Colonic mucosa (tissue), 4 donors: ENCODE data around the gene CFAP92. TPM values are rescaled to one million over a fixed set of nuclear protein-coding genes. Genes with fewer than 3 reads are reported as not detected.

Experiments used
- DNase-seq: peaks from one replicate; pipeline ENCODE4 v3.0.0-alpha.2; 2020
- H3K27ac ChIP-seq: fragments of 200-600 bp; one replicate; pipeline ENCODE4 v1.8.0; 2021
- H3K27me3 ChIP-seq: fragments of 200-600 bp; one replicate; pipeline ENCODE4 v1.8.0; 2021
- H3K36me3 ChIP-seq: fragments of 200-600 bp; one replicate; pipeline ENCODE4 v1.8.0; 2021
- H3K4me1 ChIP-seq: fragments of 200-600 bp; one replicate; pipeline ENCODE4 v1.8.0; 2021; ENCODE audit warnings: mild to moderate bottlenecking
- H3K4me3 ChIP-seq: fragments of 200-600 bp; one replicate; pipeline ENCODE4 v1.8.0; 2021
- H3K9ac ChIP-seq, 2 donors: one replicate each; pipeline ENCODE4 v1.7.0; 2013; ENCODE audit warnings: control low read depth in 2 of 2, low read depth in 2 of 2, low read length in 2 of 2
- H3K9me3 ChIP-seq: fragments of 200-600 bp; one replicate; pipeline ENCODE4 v1.8.0; 2021
- intact Hi-C: fragments of 100-400 bp; cut with DNase I; formaldehyde crosslinking; loops from one replicate; pipeline ENCODE4 v1.14.1; 2022
- total RNA-seq, 2 donors: library from RNA; stranded (reverse); fragmentation: NEBNext Ultra II Directional in 1 of 2; extraction: Animal tissue kit (Norgen Biotek cat#: 25700) in 1 of 2; gene quantifications; one replicate each; pipeline ENCODE4 v1.2.1, GENCODE V29; 2021
- TF ChIP-seq, protein P1 (sequence below): fragments of 200-600 bp; IDR thresholded peaks from one replicate; pipeline ENCODE4 v1.8.0; 2022; ENCODE audit warnings: antibody characterized with exemption, mild to moderate bottlenecking
- donor health status: healthy.
- donor health status: DM: no; HTN: no; CAD: no.
- donor health status: DM: no; HTN: no; CAD: no.

CFAP92 gene
- total RNA-seq, 2 donors from 2014 or later, result 0.77 to 1.2 TPM

DNA sequence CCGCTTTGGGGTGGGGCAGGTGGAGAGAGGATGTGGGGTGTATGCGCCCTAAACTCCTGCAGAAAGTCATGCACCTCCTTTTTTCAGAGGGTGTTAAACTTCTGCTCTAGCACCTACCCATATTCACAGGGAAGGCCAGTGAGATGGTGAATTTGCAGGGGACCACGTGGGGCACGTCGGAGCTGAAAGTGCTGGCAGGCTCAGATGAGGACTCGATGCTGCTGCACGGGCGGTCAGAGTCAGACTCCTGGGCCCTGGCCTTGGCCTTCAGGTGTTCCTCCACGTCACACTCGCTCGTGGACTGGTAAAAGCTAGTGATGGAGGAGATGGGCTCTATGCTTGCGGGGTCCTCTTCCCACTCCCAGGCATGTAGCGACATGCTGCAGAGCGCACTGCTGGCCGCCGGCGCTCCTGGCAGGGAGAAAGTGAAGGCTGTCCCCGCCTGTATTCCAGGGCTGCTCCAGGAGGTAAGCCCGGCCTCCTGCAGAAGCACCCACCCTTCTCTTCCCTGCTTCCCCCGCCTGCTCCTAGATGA, 883 bp downstream of the CFAP92 start:
- Histone ChIP-seq H3K9ac (peak overlapping the region in 1 of 2 donors; percentile 19), H3K27me3 (no peaks in the 10 kb centered on the region), H3K4me1 (peaks cover 4% of the 10 kb centered on the region), H3K9me3 (no peaks in the 10 kb centered on the region), H3K27ac (no peak overlapping the region), H3K4me3 (no peak overlapping the region), H3K36me3 (no peaks in the 10 kb centered on the region)
- no peak for DNase-seq
- TF ChIP-seq, protein P1, sequence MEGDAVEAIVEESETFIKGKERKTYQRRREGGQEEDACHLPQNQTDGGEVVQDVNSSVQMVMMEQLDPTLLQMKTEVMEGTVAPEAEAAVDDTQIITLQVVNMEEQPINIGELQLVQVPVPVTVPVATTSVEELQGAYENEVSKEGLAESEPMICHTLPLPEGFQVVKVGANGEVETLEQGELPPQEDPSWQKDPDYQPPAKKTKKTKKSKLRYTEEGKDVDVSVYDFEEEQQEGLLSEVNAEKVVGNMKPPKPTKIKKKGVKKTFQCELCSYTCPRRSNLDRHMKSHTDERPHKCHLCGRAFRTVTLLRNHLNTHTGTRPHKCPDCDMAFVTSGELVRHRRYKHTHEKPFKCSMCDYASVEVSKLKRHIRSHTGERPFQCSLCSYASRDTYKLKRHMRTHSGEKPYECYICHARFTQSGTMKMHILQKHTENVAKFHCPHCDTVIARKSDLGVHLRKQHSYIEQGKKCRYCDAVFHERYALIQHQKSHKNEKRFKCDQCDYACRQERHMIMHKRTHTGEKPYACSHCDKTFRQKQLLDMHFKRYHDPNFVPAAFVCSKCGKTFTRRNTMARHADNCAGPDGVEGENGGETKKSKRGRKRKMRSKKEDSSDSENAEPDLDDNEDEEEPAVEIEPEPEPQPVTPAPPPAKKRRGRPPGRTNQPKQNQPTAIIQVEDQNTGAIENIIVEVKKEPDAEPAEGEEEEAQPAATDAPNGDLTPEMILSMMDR, result no peak
- intact Hi-C loops, result no loop called here

DNA sequence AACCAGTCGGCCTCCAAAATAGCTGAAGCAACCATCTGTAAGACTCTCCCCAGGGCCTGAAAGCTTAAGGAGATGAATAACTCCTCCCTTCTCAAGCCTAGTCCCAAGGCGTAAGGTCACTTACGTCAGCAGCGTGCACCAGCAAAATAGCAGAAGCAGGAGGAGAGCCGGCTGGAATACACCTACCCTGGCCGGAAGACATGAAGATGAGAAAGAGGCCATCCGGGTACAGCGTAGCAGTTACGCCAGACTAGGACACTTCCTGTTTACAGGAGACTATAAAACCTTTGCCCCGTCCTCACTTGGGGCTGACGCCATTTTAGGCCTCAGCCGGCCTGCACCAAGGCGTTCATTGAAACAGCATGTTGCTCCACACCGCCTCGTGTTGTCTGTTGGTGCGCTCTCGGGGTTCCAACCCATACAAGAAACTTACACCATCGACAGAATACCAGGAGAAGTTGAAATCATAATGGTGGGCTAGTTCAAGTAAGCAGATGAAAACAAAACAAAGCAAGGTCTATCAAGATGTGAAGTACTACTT, 2.5 kb downstream of the CFAP92 start:
- H3K36me3 ChIP-seq, result no peaks in the 10 kb centered on the region
- H3K27me3 ChIP-seq, result no peaks in the 10 kb centered on the region
- no peak for DNase-seq
- H3K27ac ChIP-seq, result no peak overlapping the region
- TF ChIP-seq, protein P1, result no peak
- no peak overlapping the region for H3K4me3 ChIP-seq
- no peak overlapping the region for H3K9ac ChIP-seq
- H3K4me1 ChIP-seq, result peaks cover 4% of the 10 kb centered on the region
- no peaks in the 10 kb centered on the region for H3K9me3 ChIP-seq
- intact Hi-C loops, result no loop called here

DNA sequence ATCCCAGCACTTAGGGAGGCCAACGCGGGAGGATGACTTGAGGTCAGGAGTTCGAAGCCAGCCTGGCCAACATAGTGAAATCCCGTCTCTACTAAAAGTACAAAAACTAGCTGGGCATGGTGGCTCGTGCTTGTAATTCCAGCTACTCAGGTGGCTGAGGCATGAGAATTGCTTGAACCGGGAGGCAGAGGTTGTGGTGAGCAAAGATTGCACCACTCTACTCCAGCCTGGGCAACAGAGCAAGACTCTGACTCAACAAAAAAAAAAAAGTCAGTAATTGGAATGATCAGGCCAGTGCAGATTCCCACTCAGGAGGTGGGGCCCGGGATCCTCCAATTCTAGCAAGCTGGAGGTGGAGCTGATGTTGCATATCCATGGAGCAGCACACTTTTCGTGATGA, 5.6 kb downstream of the CFAP92 start:
- H3K4me1 ChIP-seq, result no peaks in the 10 kb centered on the region
- no peaks in the 10 kb centered on the region for H3K9me3 ChIP-seq
- no peak overlapping the region for H3K9ac ChIP-seq
- no peak for DNase-seq
- H3K4me3 ChIP-seq, result no peak overlapping the region
- H3K27ac ChIP-seq, result no peak overlapping the region
- TF ChIP-seq, protein P1, result no peak
- no peaks in the 10 kb centered on the region for H3K36me3 ChIP-seq
- intact Hi-C loops, result no loop called here
- no peaks in the 10 kb centered on the region for H3K27me3 ChIP-seq

DNA sequence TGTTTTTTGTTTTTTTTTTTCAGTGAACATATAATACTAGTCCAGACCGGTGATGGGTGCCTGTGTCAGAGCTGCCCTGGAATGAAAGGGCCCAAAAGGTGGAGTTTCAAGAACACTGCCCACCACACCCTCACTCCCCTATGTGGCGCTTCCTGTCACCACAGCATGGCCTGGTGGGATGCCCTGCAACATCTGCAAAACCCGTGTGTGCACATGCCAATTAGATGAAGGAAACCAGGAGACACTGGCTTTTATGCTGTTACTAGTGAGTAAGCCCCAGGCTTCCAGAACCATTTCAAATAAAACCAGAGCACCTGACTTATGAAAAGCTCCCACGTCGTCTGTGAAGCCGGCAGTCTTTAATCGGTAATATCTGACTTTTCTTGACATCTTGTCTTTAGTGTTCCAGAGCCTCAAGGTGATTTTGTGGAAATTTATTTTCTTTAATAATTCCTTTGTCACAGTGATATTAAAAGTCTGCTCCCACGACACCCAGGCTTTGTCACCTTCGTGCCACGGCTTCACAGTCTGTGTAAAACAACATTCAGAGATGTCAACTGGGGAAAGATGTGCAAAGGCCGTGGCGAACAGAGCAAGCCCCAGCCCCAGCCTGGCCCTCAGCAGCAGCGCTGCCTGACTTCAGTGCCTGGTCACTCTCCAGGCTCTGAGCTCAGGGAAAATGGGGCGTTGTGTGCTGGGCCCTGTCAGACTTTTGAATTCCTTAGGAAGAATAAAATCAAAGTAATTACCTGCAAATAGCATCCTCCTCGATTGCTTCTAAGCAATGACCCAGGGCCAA, 6.4 kb downstream of the CFAP92 start:
- intact Hi-C loops, result no loop called here
- Histone ChIP-seq H3K9ac (no peak overlapping the region), H3K4me1 (no peaks in the 10 kb centered on the region), H3K36me3 (no peaks in the 10 kb centered on the region), H3K27me3 (no peaks in the 10 kb centered on the region), H3K27ac (no peak overlapping the region), H3K4me3 (no peak overlapping the region), H3K9me3 (no peaks in the 10 kb centered on the region)
- DNase-seq, result no peak
- TF ChIP-seq, protein P1, result no peak

DNA sequence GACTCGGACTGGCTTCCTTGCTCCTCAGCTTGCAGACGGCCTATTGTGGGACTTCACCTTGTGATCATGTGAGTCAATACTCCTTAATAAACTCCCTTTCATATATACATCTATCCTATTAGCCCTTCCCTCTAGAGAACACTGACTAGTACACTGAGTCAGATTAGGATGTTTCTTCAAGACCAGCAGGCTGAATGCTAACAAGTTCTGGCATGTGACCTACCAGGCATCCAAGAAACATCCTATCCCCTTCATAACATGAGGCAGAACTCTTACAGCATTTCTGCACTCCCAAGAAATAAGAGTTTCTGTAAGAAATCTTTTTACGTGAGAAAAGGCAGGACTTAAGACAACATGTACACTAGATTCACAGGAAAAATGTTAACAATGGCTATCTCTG, 9.3 kb downstream of the CFAP92 start:
- no peaks in the 10 kb centered on the region for H3K27me3 ChIP-seq
- no peaks in the 10 kb centered on the region for H3K36me3 ChIP-seq
- no peaks in the 10 kb centered on the region for H3K4me1 ChIP-seq
- H3K27ac ChIP-seq, result no peak overlapping the region
- intact Hi-C loops, result no loop called here
- no peak for DNase-seq
- TF ChIP-seq, protein P1, result no peak
- no peak overlapping the region for H3K9ac ChIP-seq
- H3K9me3 ChIP-seq, result no peaks in the 10 kb centered on the region
- no peak overlapping the region for H3K4me3 ChIP-seq
